NCI-H510A treated with DMSO at 0.1 percent for 48 hours (cell line): ENCODE measurements around the gene C1QTNF1.

Experiments
- DNase-seq: peaks from one replicate; lab custom pipeline; 2025; lab: John Stamatoyannopoulos, UW

The C1QTNF1 gene, protein sequence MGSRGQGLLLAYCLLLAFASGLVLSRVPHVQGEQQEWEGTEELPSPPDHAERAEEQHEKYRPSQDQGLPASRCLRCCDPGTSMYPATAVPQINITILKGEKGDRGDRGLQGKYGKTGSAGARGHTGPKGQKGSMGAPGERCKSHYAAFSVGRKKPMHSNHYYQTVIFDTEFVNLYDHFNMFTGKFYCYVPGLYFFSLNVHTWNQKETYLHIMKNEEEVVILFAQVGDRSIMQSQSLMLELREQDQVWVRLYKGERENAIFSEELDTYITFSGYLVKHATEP

DNA sequence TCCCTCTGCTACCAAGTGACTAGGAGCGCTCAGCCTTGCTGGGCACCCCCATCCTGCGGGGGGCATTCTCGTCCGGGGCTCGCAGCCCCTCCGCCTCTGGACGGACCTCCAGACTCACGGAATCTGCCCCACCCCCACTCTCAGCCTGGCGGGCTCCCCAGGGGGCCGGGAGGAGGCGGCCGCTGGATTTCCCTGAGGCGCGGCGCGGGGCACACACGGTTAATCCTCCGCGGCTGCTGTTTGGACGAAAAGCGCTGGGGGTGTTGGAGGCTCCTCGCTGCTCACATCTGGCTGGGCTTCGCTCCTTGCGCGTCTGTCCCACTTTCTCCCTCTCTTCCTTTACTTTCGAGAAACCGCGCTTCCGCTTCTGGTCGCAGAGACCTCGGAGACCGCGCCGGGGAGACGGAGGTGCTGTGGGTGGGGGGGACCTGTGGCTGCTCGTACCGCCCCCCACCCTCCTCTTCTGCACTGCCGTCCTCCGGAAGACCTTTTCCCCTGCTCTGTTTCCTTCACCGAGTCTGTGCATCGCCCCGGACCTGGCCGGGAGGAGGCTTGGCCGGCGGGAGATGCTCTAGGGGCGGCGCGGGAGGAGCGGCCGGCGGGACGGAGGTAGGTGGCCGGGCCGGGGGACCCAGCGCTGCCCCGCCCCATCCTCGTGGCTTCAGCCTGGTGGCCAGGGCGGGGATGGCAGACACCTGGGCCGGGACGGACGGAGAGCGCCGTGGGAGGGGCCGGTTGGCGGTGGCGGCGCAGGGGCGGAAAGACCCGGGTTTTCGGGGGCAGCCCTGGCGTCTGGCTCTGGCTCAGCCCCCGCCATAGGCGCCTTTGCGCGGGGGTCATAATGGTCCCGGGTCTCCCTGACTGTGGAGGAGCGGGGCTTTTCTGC is at the start of gene C1QTNF1:
C1QTNF1 (plus strand) TSS at position 284 of the 886 bp plus-strand sequence. CDS start 19,800 bp downstream, outside the sequence.
- peak; percentile 25 for DNase-seq

DNA sequence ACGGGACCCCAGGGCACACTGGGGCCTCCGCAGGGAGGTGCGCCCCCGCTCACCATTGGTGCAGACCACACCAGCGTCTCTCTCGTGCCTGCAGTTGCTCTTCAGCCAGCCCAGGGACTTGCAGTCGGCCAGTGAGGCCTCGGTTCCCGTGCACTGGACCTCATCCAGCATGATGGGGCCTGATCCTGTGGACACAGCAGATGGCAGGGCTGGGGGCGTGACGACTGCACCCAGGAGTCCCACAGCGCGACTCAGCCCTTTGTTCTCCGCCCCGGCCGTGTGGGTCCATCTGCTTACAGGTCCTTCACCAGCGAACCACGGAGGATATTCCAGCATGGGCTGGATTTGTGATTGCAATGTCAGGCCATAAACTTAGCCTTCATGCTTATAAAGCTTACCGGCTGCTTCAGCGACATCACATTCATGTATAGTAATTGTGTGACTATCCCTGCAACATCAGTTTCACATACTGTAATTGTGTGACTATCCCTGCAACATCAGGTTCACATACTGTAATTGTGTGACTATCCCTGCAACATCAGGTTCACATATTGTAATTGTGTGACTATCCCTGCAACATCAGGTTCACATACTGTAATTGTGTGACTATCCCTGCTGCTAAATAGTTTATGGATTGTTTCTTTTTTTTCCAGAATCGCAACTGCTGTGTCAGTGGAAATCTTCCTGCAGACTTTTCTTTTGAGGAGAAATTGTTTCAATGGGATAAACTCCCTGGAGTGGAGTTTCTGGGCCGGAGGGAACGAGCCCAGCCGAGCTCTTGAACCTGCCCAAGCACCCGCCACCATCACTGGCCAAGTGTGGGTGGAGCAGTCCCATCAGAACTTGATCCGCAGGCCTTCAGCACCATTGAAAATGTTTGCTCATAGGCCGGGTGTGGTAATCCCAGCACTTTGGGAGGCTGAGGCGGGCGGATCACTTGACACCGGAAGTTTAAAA is 49.1 kb upstream of the C1QTNF1 start:
- DNase-seq: peak; percentile 85

DNA sequence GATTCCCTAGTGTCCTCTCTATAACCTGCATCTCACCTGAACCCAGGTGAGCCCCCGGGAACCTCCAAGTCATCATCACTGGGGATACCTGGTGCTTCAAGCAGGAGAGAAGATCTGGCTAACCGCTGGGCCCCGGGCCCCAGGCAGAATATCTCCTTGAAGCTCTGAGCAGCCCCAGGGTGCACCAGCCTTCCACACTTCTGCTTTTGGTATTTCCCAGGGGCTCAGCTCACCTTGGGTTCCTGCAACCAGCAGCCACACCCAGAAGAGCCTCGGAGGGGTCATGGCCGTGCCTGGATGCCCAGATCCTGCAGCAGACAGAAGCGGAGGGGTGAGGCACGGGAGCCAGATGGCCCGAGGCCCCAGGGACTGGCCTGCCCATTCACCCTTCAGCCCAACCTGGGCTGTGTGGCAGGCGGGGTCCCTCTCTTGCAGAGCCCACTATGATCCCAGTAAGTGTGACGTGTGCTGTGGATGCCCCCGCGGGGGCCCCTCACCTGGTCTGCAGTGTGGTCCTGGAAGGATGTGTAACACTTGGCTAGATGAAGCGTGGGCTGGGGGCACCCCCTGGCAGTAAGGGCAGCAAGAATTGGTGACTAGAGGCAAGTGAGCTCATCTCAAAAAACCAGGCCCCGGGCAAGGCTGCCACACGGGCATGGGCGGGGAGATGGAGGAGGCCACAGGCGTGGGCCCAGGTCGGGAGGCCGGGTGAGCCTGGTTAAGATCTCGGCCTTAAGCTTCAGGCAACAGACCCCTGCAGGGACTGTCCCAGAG is 46.9 kb upstream of the C1QTNF1 start:
- DNase-seq: no peak

DNA sequence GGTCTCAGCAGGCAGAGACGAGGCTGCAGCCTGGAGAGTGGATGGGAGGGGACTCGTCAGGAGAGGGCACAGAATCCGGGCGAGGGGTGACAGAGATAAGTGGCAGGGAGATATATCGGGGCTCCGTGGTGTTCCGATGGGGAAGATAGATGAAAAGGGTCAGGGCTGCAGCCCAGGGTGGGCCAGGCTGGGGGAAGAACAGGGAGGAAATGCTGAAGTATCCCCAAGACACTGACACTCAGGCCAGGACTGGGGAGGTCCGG is 46.4 kb upstream of the C1QTNF1 start:
- no peak for DNase-seq

DNA sequence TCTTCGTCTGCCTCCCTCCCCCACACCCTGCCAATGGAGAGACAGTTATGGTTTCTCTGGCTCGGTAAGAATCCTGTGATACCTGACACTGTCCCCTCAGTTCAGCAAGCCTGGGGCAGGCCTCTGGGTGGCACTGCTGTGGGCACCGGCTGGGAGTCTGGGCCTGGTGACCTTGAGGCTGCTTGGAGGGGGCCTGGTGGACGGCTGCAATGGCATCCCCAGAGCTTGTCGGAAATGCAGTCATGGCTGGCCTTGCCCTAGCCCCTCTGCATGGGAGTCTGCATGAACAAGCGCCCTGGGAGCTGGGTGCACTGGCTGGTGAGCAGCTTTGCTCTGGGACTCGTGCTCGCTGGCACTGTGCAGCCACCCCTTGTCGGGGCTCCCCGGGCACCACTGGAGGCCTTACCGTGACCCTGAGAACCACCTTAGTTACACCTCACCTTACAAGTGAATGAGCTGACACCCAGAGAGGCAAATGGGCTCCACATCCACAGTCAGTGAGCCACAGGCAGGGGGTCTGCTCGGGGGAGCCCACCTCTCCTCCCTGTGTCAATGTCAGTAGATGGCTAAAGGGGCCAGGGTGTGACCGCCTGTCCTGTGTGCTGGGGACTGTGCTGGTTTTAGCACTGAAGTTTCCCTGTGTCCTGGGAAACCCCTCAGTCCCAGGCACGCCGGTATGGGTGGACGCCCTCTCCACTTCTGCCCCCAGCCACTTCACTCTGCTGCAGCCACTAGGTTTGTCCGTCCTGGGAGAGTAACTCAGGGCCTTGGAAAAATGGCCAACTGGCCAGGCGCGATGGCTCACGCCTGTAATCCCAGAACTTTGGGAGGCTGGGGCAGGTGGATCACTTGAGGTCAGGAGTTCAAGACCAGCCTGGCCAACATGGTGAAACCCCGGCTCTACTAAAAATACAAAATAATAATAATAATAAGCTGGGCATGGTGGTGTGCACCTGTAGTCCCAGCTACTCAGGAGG is 45.7 kb upstream of the C1QTNF1 start:
- peak; percentile 43 for DNase-seq

DNA sequence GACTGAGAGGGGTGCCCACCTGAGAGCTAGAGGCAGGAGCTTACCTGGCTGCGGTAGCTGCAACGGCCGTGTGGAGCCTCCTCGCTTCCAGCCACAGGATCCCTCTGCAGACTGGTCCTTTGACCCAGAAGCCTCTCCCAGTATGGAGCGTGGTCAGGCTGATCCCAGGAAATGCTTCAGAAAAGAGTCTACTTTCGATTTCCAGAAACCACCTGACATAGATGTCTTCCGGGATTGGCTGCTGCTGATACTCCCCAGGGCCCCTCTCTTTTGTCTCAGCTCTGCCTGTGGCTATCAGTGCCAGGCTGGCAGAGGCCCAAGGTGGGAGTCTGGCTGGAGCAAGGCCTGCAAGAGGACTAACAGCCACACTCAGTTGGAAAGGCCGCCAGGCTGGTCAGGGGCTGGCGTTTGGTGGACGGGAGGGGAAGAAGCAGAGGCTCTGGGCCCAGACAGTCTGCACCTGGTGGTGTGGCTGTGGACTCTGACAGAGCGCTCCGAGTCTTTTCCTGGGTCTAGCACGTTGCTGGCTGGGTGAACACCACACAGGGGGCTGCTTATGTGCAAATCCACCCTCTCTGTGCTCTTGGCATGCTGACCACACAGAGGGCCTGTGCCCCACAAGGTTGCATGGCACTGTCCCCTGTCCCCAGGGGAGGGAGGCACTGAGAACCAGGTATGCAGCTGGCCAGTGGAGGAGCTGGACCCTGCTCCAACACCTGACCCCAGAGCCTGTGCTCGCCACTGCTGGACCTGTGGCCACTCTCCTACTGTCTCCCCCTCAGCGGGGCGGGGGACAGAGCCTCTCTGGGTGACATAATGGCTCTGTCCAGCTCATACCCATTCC is 44.0 kb upstream of the C1QTNF1 start, which contains the start of gene LGALS3BP:
LGALS3BP (minus strand) TSS at position 144 of the 844 bp plus-strand sequence. CDS start 2,732 bp downstream, outside the sequence.
- peak; percentile 98 for DNase-seq

DNA sequence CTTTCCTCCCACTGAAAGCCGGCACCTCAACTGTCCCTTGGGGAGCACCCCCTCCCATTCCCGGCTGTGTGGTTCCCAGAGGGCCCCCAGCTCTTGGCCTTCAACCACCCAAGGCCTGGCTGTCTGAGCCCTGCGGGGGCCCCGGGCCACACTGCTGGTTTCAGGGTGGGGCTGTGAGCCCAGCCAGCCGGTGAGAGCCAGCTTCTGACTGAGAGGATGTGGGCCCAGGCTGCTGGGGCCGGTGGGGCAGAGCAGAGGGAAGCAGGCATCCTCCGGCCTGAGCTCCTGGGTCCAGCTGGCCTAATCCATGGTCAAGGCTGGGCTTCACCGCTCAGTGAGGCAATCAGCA is 43.4 kb upstream of the C1QTNF1 start:
- DNase-seq: no peak

DNA sequence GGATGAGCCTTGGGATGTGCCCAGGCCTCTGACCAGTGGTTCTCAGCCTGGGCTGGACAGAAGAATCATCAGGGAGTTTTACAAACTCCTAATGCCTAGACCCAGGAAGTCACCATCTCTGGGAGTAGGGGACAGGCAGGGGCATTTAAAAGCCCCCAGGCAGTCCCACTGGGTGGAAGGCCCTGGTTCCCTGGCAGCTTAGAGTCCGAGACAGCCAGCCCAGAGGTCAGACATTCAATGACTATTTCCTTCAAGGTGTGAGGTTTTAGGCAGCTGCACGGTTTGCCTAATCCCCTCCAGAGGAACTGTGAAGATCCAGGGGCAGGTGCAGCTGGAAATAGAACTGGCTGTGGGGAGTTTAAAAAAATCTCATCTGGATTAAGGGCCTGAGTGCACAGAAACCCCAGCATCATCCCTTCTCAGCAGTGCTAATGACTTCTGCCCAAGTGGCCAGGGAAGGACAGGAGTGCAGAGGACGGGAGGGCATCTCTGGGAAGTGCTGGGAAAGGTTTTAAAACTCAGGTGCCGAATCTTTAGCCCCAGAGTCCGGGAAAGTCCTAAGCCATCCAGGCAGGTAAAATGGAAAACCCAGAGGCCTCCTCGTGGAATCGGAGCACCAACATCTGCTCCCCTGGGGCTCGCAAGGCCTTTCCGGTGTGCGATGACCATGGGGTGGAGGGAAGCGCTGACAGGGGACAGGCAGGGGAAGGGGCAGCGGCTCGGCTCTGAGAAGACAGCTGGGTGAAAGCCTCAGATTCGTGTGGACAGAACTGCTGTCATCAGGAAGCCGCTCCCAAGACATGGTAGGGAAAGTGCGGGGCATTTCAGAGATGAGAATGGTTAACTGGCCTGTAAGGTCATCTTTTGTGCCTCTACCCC is 42.7 kb upstream of the C1QTNF1 start:
- DNase-seq: no peak

DNA sequence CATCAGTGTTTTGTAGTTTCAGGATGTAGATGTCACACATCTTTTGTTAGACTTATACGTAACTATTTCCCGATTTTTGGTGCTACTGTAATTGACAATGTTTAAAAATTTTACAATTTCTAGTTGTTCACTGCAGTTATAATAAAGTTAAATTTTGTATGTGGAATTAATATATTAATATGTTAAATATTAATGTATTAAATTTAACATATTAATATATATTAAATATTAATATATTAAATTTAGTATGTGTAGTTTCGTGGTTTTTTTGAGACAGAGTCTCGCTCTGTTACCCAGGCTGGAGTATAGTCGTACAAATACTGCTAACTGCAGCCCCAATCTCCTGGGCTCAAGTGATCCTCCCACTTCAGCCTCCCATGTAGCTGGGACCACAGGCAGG is 38.6 kb upstream of the C1QTNF1 start:
- no peak for DNase-seq

DNA sequence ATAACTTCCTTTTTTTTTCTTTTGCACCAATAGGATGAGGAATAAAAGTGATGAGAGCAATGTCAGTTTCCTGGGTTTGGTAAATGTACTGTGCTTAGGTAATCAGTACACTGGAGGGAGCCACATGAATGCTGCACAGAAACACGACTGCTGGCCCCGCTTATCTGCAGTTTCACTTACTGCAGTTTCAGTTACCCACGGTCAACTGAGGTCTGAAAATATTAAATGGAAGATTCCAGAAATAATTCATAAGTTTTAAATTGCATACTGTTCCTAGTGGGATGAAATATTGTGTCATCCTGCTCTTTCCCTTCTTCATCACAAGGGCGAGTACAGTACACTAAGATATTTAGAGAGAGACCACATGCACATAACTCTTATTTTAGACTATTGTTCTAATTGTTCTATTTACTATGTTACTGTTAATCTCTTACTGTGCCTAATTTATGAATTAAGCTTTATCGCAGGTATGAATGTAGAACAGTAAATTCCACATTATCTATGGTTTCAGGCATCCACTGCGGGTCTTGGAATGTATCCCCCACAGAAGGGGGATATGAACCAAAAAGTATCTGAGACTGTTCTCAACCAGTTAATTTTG is 37.8 kb upstream of the C1QTNF1 start:
- peak; percentile 51 for DNase-seq

DNA sequence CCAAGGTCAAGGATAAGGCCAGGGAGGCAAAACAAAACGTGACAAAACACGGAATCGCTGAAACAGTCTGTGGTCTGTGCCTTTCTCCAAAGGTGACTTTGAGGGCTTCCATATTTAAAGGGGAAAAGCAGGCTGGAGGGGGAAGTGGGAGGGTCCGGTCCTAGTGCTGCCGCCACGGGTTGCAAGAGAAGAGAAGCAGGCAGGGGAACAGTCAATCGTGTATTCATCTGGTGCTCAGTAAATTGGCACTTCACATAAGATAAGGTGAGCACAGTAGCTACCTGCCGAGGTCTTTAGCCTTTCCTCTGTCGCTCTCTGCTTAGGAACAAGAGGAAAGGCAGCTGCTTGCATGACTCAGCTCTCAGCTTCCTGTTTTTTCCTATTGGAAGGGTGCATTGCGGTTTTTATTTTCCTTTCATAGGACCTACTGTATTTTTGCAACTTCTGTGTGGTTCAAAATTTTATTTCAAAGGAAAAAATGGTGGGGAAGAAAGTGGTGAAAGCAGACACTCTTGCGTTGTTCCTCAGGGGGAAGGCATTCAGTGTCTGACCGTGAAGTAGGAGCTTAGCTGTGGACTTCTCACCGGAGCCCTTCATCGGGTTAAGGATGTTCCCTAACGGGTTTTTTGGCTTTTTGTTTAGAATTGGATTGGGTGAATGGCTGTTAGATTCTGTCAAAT is 37.2 kb upstream of the C1QTNF1 start:
- DNase-seq: peak; percentile 86

DNA sequence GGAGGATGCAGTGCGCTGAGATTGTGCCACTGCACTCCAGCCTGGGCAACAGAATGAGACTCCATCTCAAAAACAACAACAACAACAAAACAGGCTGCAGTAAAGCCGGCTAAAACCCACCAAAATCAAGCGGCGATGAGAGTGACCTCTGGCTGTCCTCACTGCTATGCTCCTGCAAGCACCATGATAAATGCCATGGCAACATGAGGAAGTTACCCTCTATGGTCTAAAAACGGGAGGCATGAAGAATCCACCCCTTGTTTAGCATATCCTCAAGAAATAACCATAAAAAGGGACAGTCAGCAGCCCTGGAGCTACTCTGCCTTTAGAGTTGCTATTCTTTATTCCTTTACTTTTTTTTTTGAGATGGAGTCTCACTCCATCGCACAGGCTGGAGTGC is 35.8 kb upstream of the C1QTNF1 start:
- DNase-seq: no peak

DNA sequence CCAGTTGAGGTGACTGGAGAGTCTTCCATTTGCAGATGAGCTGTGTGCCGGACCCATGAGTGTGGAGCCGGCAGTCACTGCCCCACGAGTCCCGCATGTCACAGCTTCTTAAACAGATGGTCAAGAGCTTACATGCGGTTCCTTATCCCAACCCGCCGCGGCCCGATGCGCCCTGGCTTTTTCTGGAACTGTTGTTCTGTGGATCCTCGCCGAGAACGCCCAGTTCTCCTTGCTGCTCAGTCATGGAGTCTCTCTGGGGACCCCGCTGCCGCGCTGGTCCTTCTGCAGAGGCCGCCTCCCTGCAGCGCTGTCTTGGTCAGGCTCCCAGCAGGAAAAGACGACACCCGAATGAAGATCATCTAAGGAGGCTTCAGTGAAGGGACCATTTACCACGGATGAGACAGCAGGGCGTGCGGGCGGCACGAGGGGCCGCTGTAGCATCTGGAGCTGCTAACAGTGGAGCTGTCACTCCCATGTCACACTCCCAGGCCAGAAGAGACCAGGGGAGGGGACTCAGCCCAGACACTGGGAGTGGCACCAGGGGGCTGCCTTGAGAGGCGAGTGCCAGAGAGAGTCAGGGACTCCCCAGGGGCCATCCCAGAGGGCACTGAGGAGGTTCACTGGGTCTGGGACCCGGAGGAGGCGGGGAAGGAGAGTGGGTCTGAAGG is 33.5 kb upstream of the C1QTNF1 start:
- no peak for DNase-seq

DNA sequence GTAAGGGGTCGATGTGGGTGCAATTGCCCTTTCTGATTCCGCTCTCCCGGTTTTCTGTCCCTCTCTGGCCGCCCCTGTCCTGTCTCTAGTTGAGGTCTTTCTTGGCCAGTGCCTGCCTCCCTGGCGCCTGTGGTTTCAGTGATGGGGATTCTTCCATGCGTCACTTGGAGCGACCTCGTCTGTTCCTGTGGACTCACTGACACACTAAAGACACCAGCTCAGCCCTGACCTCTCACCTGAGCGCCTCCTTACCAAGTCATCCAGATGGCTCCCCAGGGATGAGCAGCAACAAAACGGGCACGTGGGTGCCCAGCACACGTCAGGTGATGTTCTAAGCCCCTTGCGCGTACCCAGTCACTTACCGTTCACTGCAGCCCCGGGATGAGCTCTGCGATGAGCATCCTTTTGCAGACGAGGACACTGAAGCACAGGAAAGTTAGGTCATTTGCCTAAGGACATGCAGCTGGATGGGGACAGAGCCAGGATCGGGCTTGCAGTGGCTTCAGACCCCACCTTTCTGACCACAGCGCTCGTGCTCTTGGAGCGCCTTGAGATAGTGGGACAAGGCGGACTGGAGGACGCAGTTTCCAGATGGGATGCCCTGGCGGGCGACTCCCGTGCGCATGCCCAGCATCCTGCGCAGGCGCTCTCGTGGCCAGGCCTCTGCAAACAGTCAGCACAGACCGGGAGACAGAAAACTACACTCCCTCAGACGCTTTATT is 32.8 kb upstream of the C1QTNF1 start:
- no peak for DNase-seq

DNA sequence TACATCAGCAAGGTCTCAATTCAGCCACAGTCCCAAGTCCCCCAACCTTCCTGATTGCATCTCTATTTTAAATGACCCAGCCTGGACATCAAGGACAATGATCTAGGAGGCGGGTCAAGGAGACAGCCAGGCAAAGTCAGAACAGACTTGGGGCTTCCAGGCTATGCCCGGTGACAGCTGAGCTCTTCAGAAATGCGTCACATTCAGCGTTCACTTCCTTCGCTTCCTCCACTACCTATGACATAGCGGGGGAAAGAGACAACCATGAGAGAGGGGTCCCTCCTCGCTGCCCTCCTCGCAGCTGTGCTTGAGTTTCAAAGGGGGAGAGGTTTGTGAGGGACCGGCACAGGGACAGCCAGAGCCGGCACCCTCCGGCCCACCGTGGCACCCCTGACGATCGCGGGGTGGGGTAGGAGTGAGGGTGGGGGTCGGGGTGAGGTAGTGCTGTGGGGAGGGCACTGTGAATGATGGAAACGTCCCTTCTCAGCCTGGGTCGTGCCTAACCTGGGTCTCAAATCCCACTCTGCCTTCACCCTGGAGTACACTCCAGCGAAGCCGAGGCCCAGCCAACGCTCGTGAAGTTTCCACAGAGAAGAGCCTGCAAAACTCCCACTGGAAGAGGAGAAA is 31.9 kb upstream of the C1QTNF1 start:
- no peak for DNase-seq
